Measurements from ENCODE around the gene SPATA19. TPM values are rescaled to one million over a fixed set of nuclear protein-coding genes. Genes with fewer than 3 reads are reported as not detected.

SPATA19 gene
- total RNA-seq, 1 experiment from 2014 or later, result not detected

DNA sequence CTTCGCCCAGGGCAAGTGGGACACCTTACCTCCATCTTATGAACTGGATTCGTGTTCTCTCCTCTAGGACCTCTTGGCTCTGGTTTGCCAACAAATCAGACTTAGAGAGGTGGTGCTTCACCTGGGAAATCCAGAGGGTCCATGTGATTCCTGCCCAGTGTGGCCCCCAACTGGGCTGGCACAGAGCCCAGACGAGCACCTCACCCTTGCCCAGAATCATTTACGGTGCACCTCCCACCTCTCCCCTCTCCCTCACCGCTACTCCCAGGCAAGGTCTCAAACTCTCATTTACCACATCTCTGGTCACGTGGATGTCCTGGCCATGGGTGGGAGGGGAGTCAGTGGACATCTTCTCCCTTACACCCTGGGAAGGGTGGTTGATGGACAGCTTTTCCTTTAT is 1.1 kb downstream of the SPATA19 start:
- Histone ChIP-seq H3K27ac (no peak overlapping the region), H3K4me1 (no peaks in the 10 kb centered on the region), H3K9me3 (replicated peaks) (no peaks in the 10 kb centered on the region), H3K36me3 (no peaks in the 10 kb centered on the region), H3K27me3 (no peaks in the 10 kb centered on the region; the same call in 1 of the 2 replicates), H3K4me3 (no peak overlapping the region)
- DNase-seq, result no peak

DNA sequence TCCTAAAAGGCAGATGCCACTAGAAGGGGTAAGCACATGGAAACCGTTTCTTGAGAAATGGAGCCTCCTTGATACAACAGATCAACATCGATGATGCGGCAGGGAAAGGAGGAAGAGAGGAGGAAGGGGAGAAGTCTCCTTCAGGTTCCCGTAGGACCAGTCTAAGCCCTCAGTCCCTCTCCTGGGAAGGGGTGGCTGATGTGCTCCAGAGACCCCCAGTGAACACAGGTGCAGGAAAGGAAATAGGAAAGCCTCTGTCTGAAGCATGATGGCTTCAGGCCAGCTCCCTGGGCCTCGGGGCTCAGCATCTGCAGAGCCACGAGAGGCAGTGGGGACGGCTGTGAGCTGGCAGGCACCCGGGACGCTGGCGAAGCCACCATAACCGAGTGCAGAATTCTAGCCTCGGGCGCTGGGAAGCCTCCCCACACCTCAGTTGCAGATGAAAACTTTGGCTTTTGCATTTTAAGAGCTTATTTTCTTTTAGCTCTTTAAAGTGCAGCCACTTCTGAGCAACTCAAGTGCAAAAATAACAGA is 1.8 kb downstream of the SPATA19 start:
- Histone ChIP-seq H3K4me3 (no peak overlapping the region), H3K27ac (no peak overlapping the region), H3K36me3 (no peaks in the 10 kb centered on the region), H3K9me3 (replicated peaks) (no peaks in the 10 kb centered on the region), H3K4me1 (no peaks in the 10 kb centered on the region), H3K27me3 (no peaks in the 10 kb centered on the region; the same call in 1 of the 2 replicates)
- DNase-seq, result no peak

DNA sequence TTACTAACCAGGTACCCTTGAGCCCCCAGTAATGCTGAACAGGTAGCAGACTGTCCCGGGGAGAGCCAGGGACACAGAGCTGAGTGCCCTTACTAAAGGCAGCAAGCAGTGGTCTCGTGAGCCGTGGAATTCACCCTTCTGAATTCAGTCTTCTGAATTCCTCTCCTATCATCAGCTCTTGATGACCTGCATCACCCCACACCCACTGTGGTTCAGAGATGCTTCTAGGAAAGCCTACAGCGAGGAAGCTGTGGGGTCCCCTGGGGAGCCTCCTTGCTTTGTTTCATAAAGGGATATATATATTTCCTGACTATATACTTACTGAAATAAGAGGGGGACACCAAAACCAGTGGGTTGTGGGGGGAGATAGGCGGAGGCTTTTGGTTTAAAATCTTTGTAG is 2.6 kb downstream of the SPATA19 start:
- Histone ChIP-seq H3K27ac (no peak overlapping the region), H3K36me3 (no peaks in the 10 kb centered on the region), H3K4me1 (no peaks in the 10 kb centered on the region), H3K4me3 (no peak overlapping the region), H3K27me3 (no peaks in the 10 kb centered on the region; the same call in 1 of the 2 replicates), H3K9me3 (replicated peaks) (no peaks in the 10 kb centered on the region)
- DNase-seq, result no peak

DNA sequence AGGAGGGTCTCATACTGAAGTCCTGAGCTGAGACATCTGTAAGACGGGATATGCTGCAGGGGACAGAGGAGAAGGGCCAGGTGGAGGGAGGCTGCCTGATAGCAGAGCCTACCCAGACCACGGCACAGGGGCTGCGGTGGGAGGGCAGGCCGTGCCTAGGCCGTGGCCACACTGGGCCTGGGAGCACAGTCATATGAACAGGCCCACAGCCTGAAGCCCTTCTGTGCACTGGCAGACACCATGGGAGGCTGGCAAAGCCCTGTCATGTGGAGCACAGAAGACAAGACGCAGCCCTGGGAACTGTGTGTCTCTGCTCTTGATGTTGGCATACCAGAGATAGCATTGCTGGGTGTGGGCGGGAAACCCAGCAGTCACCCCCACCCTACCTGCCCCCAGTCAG is 3.3 kb downstream of the SPATA19 start:
- Histone ChIP-seq H3K27me3 (no peaks in the 10 kb centered on the region; the same call in 1 of the 2 replicates), H3K27ac (no peak overlapping the region), H3K36me3 (no peaks in the 10 kb centered on the region), H3K9me3 (replicated peaks) (no peaks in the 10 kb centered on the region), H3K4me3 (no peak overlapping the region), H3K4me1 (no peaks in the 10 kb centered on the region)
- no peak for DNase-seq

DNA sequence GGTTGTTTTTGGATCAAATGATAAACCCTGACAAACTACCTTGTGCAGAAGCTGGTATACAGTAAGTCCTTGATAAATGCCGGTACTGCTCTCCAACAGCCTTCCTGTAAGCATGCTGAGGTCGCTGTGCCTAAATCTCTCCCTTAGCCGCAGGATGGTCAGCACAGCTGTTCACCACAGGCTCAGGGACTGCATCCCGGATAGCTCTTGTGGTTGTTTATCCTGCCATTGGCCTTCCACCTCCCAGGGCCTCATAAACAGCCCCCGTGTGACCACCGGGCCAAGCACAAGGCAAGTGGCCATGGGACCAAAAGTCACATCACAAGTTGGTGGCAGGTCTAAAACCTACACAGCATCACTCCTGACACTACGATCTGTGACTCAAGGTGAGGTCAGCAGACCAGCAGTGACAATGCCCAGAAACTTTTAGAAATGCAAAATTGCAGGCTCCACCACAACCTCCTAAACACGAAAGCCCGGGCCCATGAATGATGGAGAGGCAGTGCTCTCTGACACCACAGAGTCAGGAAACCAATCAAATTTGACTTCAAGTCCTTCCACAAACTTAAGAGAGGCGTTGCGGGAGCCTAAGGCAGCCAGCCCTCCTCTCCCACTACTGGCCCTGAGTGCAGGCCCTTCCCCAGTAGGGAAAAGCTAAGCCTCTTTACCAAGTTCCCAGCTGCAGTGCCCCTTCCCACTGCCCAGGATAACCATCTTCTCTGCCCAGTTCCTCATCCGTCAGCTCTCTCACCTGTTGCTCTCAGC is 3.9 kb downstream of the SPATA19 start:
- H3K9me3 ChIP-seq (replicated peaks), result no peaks in the 10 kb centered on the region; the same call in 1 of the 2 replicates
- H3K4me1 ChIP-seq, result no peaks in the 10 kb centered on the region
- H3K27me3 ChIP-seq, result no peaks in the 10 kb centered on the region; the same call in 1 of the 2 replicates
- no peak overlapping the region for H3K27ac ChIP-seq
- no peak overlapping the region for H3K4me3 ChIP-seq
- DNase-seq, result no peak
- no peaks in the 10 kb centered on the region for H3K36me3 ChIP-seq

DNA sequence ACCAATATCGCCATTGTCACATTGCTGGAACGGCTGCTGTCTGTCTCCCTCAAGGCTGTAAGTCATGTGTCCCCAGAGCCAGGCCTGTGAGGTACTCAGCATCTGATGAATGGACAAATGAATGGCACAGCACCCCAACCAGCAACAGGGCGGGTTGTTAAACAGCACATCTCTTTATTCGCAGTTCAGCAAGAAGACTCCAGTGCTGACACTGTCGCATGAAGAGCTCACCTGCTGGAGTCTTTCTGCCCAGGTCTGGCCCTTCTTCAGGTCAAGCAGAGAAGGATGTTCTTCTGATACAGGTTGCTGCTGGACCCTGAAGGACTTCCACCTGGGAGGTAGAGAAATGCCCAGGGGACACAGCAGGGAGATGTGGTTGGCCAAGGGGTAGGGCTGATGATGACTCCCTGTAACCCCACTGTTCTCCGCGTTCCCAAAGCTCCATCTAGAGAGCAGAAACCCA is 4.8 kb downstream of the SPATA19 start:
- Histone ChIP-seq H3K27me3 (no peaks in the 10 kb centered on the region; the same call in 1 of the 2 replicates), H3K27ac (no peak overlapping the region), H3K4me3 (no peak overlapping the region), H3K9me3 (replicated peaks) (no peaks in the 10 kb centered on the region; the same call in 1 of the 2 replicates), H3K36me3 (no peaks in the 10 kb centered on the region), H3K4me1 (no peaks in the 10 kb centered on the region)
- DNase-seq, result no peak

DNA sequence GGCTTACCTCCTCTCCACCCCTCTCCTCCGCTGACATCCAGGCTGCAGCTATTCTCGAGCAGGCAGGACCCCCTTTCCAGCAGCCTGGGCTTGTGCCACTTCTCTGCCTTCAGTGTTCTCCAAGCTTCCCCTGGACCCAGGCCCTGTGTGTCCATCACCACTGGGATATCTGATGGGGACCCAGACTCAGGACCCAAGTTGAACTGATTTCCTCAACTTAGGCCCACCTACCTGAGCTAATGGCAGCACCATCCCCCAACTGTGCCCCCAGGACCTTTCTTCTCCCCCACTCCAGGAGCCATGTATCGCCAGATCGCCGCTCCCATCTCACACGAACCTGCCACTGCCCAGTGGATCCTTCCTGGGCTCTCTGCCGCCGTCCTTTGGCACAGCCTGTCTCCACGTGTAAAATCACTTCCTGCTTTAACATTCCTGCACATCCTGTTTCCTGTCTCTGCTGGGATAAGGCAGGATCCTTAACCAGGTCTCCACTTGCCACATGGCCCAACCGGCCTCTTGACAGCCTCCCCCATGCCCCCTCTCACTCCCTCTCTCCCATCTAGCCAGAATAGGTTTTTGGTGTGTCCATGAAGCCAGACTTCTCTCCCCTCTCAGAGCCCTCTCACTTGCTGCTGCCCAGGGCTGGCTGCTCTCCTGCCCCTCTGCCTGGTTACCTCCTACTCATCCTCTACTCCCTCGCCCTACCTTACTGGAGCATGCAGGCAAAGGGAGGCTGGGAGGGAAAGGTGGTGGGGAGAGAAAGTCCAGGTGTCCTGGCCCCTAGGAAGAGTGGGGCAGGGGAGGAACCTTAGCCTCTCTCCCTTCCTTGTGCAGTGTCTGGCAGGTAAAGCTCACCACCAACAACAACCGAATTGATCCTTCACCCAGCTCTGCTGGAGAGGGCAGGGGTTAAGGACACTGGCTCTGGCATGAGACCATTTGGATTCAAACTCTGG is 9.4 kb downstream of the SPATA19 start:
- Histone ChIP-seq H3K27me3 (no peaks in the 10 kb centered on the region), H3K4me1 (no peaks in the 10 kb centered on the region), H3K9me3 (replicated peaks) (no peaks in the 10 kb centered on the region; the same call in 1 of the 2 replicates), H3K27ac (no peak overlapping the region), H3K4me3 (no peak overlapping the region), H3K36me3 (no peaks in the 10 kb centered on the region)
- no peak for DNase-seq

DNA sequence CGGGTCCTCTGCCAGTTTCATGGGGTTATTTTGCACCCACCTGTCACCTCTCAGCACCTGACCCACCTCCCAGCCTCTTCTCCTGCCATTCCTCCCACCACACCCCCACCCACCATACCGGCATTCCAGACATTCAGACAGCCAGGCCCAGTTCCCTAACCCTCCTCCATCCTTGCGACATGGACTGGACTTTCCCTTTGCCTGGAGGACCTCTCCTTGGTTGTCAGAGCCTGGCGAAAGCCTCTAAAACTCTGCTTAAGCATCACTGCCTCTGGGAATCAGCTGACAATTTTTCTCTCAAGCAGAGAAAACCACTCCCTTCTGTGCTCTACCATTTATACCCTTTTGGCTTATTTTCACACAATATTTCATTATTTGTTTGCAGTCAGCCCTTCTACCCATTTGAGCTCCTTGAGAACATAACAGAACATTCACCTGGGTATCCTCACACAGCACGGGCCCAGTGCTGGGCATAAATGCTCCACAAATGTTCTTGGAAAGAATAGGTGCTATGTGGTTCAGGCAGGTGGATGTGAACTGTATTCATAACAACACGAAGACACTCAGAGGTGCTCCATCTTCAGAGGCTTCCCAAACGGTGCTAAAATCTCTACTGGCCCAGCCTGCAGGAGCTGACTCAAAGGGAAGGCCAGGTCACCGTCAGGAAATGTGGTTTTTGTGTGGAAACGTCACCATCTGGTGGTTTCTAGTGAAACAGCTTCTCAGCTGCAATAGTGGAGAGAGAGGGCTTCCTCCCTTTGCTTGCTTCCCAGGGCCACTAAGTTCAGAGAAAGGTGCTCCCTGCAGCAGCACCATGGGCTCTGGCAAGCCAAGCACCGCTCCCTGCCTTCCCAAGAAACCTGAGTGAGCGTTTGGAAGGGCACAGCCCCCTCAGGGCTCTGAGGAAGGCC is 10.4 kb downstream of the SPATA19 start:
- DNase-seq, result peak in 1 of 2 experiments; percentile 61
- Histone ChIP-seq H3K27ac (no peak overlapping the region), H3K27me3 (no peaks in the 10 kb centered on the region), H3K4me3 (no peak overlapping the region), H3K9me3 (replicated peaks) (no peaks in the 10 kb centered on the region; the same call in 1 of the 2 replicates), H3K4me1 (no peaks in the 10 kb centered on the region), H3K36me3 (no peaks in the 10 kb centered on the region)

DNA sequence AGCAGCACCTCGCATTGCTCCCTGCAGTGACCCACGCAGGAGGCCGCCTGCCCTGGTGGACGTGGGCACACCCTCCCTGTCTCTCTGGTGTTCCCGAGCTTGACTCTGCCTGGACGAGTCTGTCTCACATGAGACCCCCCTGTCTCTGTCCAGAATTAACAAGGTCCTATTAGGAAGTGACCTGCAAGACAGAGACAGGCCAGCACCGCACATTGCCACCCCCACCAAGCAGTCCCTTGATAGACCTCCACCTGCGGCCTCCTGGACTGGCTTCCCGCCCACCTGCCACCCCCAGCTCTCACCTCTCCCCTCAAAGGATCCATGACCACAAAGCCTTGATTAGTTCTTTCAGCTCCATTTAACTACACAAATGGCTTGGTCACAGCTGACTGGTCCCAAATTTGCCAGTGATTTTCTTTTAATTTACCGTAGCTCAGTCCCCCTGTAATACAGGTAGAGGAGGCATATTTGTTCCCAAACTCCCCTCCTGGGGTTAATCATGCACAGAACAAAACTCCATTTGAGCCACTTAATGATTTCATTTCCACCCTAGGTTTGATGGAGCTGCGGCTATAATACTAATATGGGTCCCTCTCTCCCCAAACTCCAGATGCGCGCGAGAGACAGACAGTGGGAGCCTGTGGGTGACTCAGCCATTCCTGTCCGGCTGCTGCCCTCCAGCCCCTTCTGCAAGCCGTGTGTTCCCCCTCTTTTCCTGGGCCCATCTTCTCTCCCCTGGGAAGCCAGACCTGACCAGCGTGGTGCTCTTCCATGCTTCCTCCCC is 11.2 kb downstream of the SPATA19 start:
- H3K4me3 ChIP-seq, result no peak overlapping the region
- no peaks in the 10 kb centered on the region for H3K27me3 ChIP-seq
- no peaks in the 10 kb centered on the region for H3K4me1 ChIP-seq
- H3K36me3 ChIP-seq, result no peaks in the 10 kb centered on the region
- no peak overlapping the region for H3K27ac ChIP-seq
- H3K9me3 ChIP-seq (replicated peaks), result no peaks in the 10 kb centered on the region; the same call in 1 of the 2 replicates
- no peak for DNase-seq

DNA sequence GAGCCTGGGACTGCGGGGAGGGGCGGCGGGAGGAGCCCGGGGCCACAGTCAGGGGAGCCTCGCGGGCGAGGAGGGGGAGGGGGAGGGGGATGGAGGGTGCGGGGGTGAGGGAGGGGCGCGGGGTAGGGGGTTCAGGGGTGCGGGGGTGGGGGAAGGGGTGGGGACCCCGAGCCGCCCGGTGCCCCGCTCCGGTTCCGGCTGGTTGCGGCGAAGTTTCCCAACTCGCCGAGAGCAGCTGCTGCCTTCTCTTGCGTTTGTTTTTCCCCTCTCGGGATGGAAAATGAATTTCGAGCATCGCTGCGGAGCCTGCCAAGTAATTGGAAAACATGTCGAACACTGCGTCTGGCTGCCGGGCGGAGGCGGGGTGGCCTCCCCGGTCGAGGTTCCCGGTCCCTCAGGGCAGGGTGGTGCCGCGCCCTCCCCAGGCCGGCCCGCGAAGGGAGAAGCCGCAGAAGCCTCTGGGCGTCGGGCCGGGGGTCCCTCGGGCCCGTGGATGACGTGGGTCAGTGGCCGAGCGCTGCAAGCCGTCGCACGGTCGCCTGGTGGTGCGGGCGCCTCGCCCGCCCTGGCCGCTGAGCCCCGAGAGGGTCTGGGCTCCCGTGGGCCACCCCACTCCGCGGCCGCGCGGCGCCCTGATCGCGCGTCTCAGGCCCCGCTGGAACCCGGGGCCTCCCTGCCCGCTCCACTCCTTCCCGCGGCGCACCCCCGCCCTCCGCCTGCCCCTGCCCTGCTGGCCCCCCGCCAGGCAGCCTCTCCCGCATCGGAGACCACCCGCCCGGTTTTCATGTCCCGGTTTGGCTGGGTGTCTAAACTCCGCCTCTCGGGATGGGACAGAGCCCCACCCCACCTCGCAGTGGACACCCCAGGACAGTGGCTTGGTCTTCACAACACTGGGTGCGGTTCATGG is 12.1 kb downstream of the SPATA19 start:
- Histone ChIP-seq H3K4me3 (no peak overlapping the region), H3K9me3 (replicated peaks) (no peaks in the 10 kb centered on the region; the same call in 1 of the 2 replicates), H3K36me3 (no peaks in the 10 kb centered on the region), H3K27ac (no peak overlapping the region), H3K27me3 (no peaks in the 10 kb centered on the region), H3K4me1 (no peaks in the 10 kb centered on the region)
- no peak for DNase-seq

DNA sequence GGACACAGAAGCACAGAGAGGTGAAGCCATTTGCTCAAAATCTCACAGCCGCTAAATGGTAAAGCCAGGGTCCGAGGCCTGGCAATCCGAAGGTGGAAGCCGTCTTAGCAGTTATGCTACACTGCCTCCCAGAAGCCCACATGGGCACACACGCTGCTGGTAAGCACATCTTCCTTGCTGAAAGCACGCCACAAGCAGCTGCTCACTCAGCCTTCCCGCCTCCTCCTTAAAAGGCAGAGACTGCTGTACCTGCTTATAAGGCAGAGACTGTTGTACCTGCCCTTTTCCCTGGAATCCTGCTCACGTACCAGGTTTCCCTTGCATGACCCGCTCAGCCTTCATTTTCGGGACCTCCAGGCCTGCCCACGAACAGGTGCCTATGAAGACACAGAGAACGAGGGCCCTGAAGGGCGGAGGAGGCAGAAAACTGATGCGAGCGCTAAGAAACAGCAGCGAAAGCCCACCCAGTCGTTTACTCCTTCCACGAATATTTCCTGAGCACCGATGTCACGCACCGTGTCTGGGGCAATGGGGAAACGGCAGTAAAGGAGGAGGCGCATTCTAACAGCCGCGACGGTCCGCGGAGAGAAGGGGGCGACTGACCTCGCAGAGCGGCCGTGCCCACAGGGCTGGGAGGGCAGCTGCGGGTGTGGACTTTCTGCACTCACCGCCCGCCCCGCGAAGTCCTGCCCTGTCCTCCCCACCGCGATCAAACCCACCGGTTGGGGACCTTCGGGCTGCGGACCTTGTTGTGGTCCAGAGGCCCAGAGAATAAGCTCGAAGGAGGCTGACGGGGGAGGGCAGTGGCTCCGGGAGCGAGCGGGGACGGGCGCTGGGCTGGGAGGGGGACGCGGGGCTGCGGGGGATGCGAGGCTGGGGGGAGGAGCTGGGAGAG is 13.0 kb downstream of the SPATA19 start:
- DNase-seq, result no peak
- H3K4me1 ChIP-seq, result no peaks in the 10 kb centered on the region
- no peaks in the 10 kb centered on the region for H3K27me3 ChIP-seq
- no peaks in the 10 kb centered on the region; the same call in 1 of the 2 replicates for H3K9me3 ChIP-seq (replicated peaks)
- H3K4me3 ChIP-seq, result no peak overlapping the region
- H3K36me3 ChIP-seq, result no peaks in the 10 kb centered on the region
- H3K27ac ChIP-seq, result no peak overlapping the region
